B cell (primary cell): ENCODE measurements around the gene LGI4. TPM values are rescaled to one million over a fixed set of nuclear protein-coding genes. Genes with fewer than 3 reads are reported as not detected.
"Not testable (repeated sequence)": the region's sequence is repeated elsewhere in the genome, so short reads cannot be mapped to it uniquely, and the experiment has no call there.

Experiments used
- ATAC-seq: fragments of 200-7000 bp; cut with Tn5 transposase; one replicate; pipeline ENCODE4 v1.10.0; 2021; ENCODE audit warnings: low read depth, mild to moderate bottlenecking, moderate number of reproducible peaks, moderate library complexity
- CTCF ChIA-PET: fragments of 350-600 bp; sonication (Branson Sonifier 250); formaldehyde crosslinking; loops from one replicate; lab custom pipeline; 2021; ENCODE audit warnings: antibody characterized with exemption, inconsistent platforms; lab: Charles Lee
- POLR2A ChIA-PET: fragments of 350-600 bp; sonication (Branson Sonifier 250); formaldehyde crosslinking; loops from one replicate; lab custom pipeline; 2021; ENCODE audit warnings: antibody characterized with exemption; lab: Charles Lee
- DNase-seq: peaks from one replicate; pipeline ENCODE4 v3.0.0; 2013
- H2AFZ ChIP-seq: 2 replicates; pipeline ENCODE4 v1.6.1; 2012; ENCODE audit warnings: mild to moderate bottlenecking, low read depth, low read length; ENCODE audit not compliant: insufficient read depth, poor library complexity, severe bottlenecking
- H3K27ac ChIP-seq, 2 donors: 1 replicate in 1 of 2; 2 replicates in 1 of 2; pipeline ENCODE4 v1.5.1; 2012 to 2013; ENCODE audit warnings: low read length in 2 of 2, mild to moderate bottlenecking in 2 of 2, moderate library complexity in 1 of 2
- H3K27me3 ChIP-seq, 4 experiments: fragments of 200-600 bp in 1 of 4; sonication (generic) in 1 of 4; replicated peaks in 1 of 4; 1 replicate in 2 of 4; 2 replicates in 2 of 4; pipeline versions ENCODE4 v1.6.1 to v1.7.0; 2013 to 2016; ENCODE audit warnings: low read length in 3 of 4, mild to moderate bottlenecking in 2 of 4, mixed read lengths in 1 of 4, moderate library complexity in 1 of 4; ENCODE audit not compliant: insufficient read depth in 4 of 4, control insufficient read depth in 3 of 4; ENCODE audit errors: control extremely low read depth in 1 of 4
- H3K36me3 ChIP-seq, 2 experiments: replicated peaks in 1 of 2; 1 replicate in 1 of 2; 2 replicates in 1 of 2; pipeline versions ENCODE4 v1.6.1 to v1.7.1; 2013; ENCODE audit warnings: low read length in 1 of 2; ENCODE audit not compliant: insufficient read depth in 2 of 2, control insufficient read depth in 1 of 2; ENCODE audit errors: control extremely low read depth in 1 of 2, extremely low read depth in 1 of 2
- H3K4me1 ChIP-seq, 2 donors: fragments of 200-600 bp in 1 of 2; sonication (generic) in 1 of 2; 1 replicate in 1 of 2; 2 replicates in 1 of 2; pipeline versions ENCODE4 v1.5.1 to v1.6.1; 2013 to 2017; ENCODE audit warnings: low read length in 2 of 2; ENCODE audit not compliant: control insufficient read depth in 2 of 2, insufficient read depth in 2 of 2
- H3K4me2 ChIP-seq: replicated peaks from 2 replicates; pipeline ENCODE3; 2012; ENCODE audit warnings: mild to moderate bottlenecking, low read depth, low read length; ENCODE audit not compliant: poor library complexity, severe bottlenecking
- H3K4me3 ChIP-seq, 5 experiments: fragments of 200-600 bp in 1 of 5; sonication (generic) in 1 of 5; 1 replicate in 3 of 5; 2 replicates in 2 of 5; pipeline versions ENCODE4 v1.5.1 to v1.7.0; 2011 to 2016; ENCODE audit warnings: low read length in 4 of 5, mild to moderate bottlenecking in 4 of 5, low read depth in 2 of 5, control low read depth in 1 of 5, moderate library complexity in 1 of 5; ENCODE audit not compliant: insufficient read depth in 1 of 5; ENCODE audit errors: control extremely low read depth in 1 of 5, extremely low read depth in 1 of 5
- H3K79me2 ChIP-seq: fragments of 200-600 bp; sonication (generic); one replicate; pipeline ENCODE4 v1.6.0; 2016; ENCODE audit warnings: low read length; ENCODE audit not compliant: control insufficient read depth, insufficient read depth
- H3K9ac ChIP-seq: fragments of 200-600 bp; sonication (generic); 2 replicates; pipeline ENCODE4 v1.6.1; 2017; ENCODE audit warnings: mild to moderate bottlenecking, low read length, moderate library complexity
- H3K9me3 ChIP-seq, 3 donors: one replicate each; pipeline versions ENCODE4 v1.6.1 to v1.7.1; 2013; ENCODE audit warnings: low read length in 2 of 3; ENCODE audit not compliant: control insufficient read depth in 2 of 3, insufficient read depth in 1 of 3; ENCODE audit errors: control extremely low read depth in 1 of 3
- H4K20me1 ChIP-seq: 2 replicates; pipeline ENCODE4 v1.6.0; 2012; ENCODE audit warnings: mild to moderate bottlenecking, low read length; ENCODE audit not compliant: insufficient read depth, control insufficient read depth, poor library complexity, severe bottlenecking
- H3K27ac Mint-ChIP-seq: one replicate; pipeline ENCODE4 v1.8.0; 2021; ENCODE audit warnings: mixed read lengths
- H3K27me3 Mint-ChIP-seq: one replicate; pipeline ENCODE4 v1.8.0; 2021; ENCODE audit warnings: mixed read lengths
- H3K4me1 Mint-ChIP-seq: one replicate; pipeline ENCODE4 v1.8.0; 2021; ENCODE audit warnings: mixed read lengths
- H3K4me3 Mint-ChIP-seq: one replicate; pipeline ENCODE4 v1.8.0; 2021; ENCODE audit warnings: mixed read lengths
- H3K9me3 Mint-ChIP-seq: one replicate; pipeline ENCODE4 v1.8.0; 2022; ENCODE audit warnings: mixed read lengths; ENCODE audit not compliant: insufficient read depth
- EZH2 ChIP-seq: IDR thresholded peaks from 2 replicates; pipeline ENCODE4 v1.6.1; 2012; ENCODE audit warnings: borderline replicate concordance, low read depth, mild to moderate bottlenecking, moderate library complexity, low read length; ENCODE audit not compliant: insufficient read depth, poor library complexity, severe bottlenecking
- WGBS: methylation state at CpG from one replicate; pipeline ENCODE4 v1.1.5; 2013; ENCODE audit warnings: missing lambda C conversion rate; ENCODE audit not compliant: insufficient coverage; 5-methylcytosine and 5-hydroxymethylcytosine counted together
- intact Hi-C: fragments of 100-400 bp; cut with micrococcal nuclease; formaldehyde crosslinking; loops from one replicate; pipeline ENCODE4 v1.10.0; 2022
- polyA plus RNA-seq: library from polyadenylated mRNA; depleted of rRNA; stranded (reverse); fragments of >200 nt; gene quantifications from 2 replicates; pipeline ENCODE4 v1.2.3, GENCODE V29; 2012
- total RNA-seq, 2 donors: library from RNA; stranded (reverse); fragments of 120-200 nt in 1 of 2; gene quantifications; 1 replicate in 1 of 2; 2 replicates in 1 of 2; pipeline versions ENCODE4 v1.2.3 to v1.2.4, GENCODE V29; 2013 to 2022
- TF ChIP-seq, protein P1 (sequence below): fragments of 200-600 bp; IDR thresholded peaks from one replicate; pipeline ENCODE4 v1.8.0; 2022; ENCODE audit warnings: antibody characterized with exemption, mild to moderate bottlenecking

Gene LGI4
- total and polyA plus RNA-seq, 2 donors (not counting 1 experiment from before 2014, with no cell fraction given) = 0.40 to 0.59 TPM

DNA sequence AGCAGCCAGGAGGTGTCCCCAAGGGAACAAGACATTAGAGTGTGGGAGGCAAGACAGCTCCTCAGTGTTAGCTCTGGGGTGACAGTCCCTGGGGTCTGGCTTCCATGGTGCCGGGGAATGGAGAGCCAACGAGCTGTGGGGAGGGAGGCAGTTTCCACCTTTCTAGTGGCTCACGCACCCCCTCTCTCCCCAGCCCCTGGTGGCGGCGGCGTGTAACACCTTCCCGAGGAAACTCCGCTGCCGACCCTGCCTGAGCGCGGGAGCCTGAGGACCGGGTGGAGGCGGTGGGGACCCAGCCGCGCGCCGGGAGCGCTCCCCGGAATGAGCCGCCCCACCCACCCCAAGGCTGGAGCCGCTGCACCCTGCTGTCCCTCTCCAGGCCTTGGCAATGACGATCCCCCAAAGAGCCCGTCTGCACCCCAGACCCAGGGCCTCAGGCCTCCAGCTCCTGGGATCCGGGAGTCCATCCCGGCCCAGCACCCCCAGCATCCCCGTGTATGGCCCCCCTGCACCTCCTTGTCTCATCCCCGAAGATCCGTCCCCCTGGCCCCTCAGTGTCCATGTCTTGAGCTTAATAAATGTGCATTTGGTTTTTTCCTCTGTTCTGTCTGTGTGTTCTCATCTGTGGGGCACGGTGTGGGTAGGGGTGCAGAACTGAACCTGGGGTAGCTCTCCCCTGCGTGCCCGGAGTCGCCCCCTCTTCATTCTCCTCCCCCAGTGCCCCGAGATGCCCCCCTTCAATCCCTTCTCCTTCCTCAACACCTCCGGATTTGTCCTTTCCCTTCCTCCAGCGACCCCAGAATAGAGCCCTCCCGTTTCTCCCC, 19.1 kb upstream of the LGI4 start:
- H3K4me1 ChIP-seq = peaks cover 20 to 25% of the 10 kb centered on the region in 2 donors

GRCh38 chr19:35153129-35153522, 18.3 kb upstream of the LGI4 start:
- Mint-ChIP-seq H3K4me3 (peak overlapping the region; percentile 100), H3K27ac (peak overlapping the region; percentile 48), H3K4me1 (peaks cover 41% of the 10 kb centered on the region)
- ChIA-PET CTCF (interaction anchor here (0.9 to 6.6 kb wide), 21 partner anchors 9 to 122 kb away, joined by 3 to 77 read pairs (median 5); partner anchors contain the start of genes FXYD7, LGI4 and USF2), POLR2A (interaction anchor here (1.0 to 2.3 kb wide), 3 partner anchors 12 to 113 kb away, joined by 3 to 18 read pairs (median 9); no protein-coding TSS in a partner anchor)
- DNase-seq, H3K9ac ChIP-seq, H3K9me3 Mint-ChIP-seq, H3K27me3 Mint-ChIP-seq, H3K27ac ChIP-seq, ATAC-seq, H3K4me3 ChIP-seq, H3K27me3 ChIP-seq, H2AFZ ChIP-seq, H3K9me3 ChIP-seq: not testable (repeated sequence)
- H3K36me3 ChIP-seq = peaks cover 8 to 16% of the 10 kb centered on the region in 2 experiments
- H3K4me2 ChIP-seq = peak overlapping the region; percentile 100
- H4K20me1 ChIP-seq = peaks cover 31% of the 10 kb centered on the region
- intact Hi-C loops = loop anchor here (1.0 to 10.0 kb wide), 2 partner anchors 10 to 312 kb away; partner anchors contain the start of gene FXYD7
- H3K79me2 ChIP-seq = peaks cover 51% of the 10 kb centered on the region
- WGBS = 92% methylated on average over 10 of the region's 10 CpGs
- peaks cover 20 to 25% of the 10 kb centered on the region in 2 donors for H3K4me1 ChIP-seq

More for the DNA sequence above, 19.1 kb upstream of the LGI4 start:
- peak; percentile 78 for DNase-seq
- TF ChIP-seq, protein P1, sequence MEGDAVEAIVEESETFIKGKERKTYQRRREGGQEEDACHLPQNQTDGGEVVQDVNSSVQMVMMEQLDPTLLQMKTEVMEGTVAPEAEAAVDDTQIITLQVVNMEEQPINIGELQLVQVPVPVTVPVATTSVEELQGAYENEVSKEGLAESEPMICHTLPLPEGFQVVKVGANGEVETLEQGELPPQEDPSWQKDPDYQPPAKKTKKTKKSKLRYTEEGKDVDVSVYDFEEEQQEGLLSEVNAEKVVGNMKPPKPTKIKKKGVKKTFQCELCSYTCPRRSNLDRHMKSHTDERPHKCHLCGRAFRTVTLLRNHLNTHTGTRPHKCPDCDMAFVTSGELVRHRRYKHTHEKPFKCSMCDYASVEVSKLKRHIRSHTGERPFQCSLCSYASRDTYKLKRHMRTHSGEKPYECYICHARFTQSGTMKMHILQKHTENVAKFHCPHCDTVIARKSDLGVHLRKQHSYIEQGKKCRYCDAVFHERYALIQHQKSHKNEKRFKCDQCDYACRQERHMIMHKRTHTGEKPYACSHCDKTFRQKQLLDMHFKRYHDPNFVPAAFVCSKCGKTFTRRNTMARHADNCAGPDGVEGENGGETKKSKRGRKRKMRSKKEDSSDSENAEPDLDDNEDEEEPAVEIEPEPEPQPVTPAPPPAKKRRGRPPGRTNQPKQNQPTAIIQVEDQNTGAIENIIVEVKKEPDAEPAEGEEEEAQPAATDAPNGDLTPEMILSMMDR = peak; percentile 83
- no peak for TF ChIP-seq EZH2
- peaks cover 0 to 3% (median 0%) of the 10 kb centered on the region in 4 experiments for H3K27me3 ChIP-seq
- H3K27me3 Mint-ChIP-seq = no peaks in the 10 kb centered on the region
- peak overlapping the region; percentile 51 to 93 (median 90) for H3K4me3 ChIP-seq
- H3K27ac ChIP-seq = peak overlapping the region; percentile 43 to 85
- H3K4me1 Mint-ChIP-seq = peaks cover 46% of the 10 kb centered on the region
- H4K20me1 ChIP-seq = peaks cover 33% of the 10 kb centered on the region
- CTCF ChIA-PET = interaction anchor here (0.6 to 6.6 kb wide), 28 partner anchors 9 to 341 kb away, joined by 3 to 77 read pairs (median 5); partner anchors contain the start of genes FXYD7, LGI4 and USF2
- peak overlapping the region; percentile 77 for H3K9ac ChIP-seq
- WGBS = under 1% methylated on average over 30 of the region's 36 CpGs
- H3K4me3 Mint-ChIP-seq = peak overlapping the region; percentile 100
- peak overlapping the region; percentile 100 for H3K4me2 ChIP-seq
- H3K9me3 ChIP-seq = no peaks in the 10 kb centered on the region
- peak overlapping the region; percentile 97 for H3K27ac Mint-ChIP-seq
- POLR2A ChIA-PET = interaction anchor here (0.6 to 2.3 kb wide), 15 partner anchors 9 to 112 kb away, joined by 3 to 18 read pairs (median 5); partner anchors contain the start of gene FXYD7
- intact Hi-C loops = loop anchor here (1.0 to 10.0 kb wide), 5 partner anchors 11 to 311 kb away; partner anchors contain the start of genes FXYD7 and LSR
- peaks cover 8 to 24% of the 10 kb centered on the region in 2 experiments for H3K36me3 ChIP-seq
- peaks cover 52% of the 10 kb centered on the region for H3K79me2 ChIP-seq
- no peaks in the 10 kb centered on the region for H3K9me3 Mint-ChIP-seq
- H2AFZ ChIP-seq = peak overlapping the region; percentile 90
- peak; percentile 68 for ATAC-seq
